Ishikawa (cell line): ENCODE results near the gene EPB41L2.

ENCODE experiments used
- CREB1 ChIP-seq: IDR thresholded peaks from 2 replicates; pipeline ENCODE4 v1.6.1; 2012; ENCODE audit warnings: low read depth
- FOXM1 ChIP-seq: IDR thresholded peaks from 2 replicates; pipeline ENCODE4 v1.6.1; 2012; ENCODE audit warnings: low read depth, borderline replicate concordance
- MAX ChIP-seq: IDR thresholded peaks from 2 replicates; pipeline ENCODE4 v1.6.1; 2012
- RAD21 ChIP-seq: IDR thresholded peaks from 2 replicates; pipeline ENCODE4 v1.6.1; 2012; ENCODE audit warnings: low read depth
- USF1 ChIP-seq: IDR thresholded peaks from 2 replicates; pipeline ENCODE4 v1.6.1; 2012

GRCh38 chr6:130836055-130836640 lies 226.9 kb downstream of the EPB41L2 start:
- no peak for TF ChIP-seq MAX
- no peak for TF ChIP-seq CREB1
- no peak for TF ChIP-seq USF1
- TF ChIP-seq FOXM1: no peak
- TF ChIP-seq RAD21: no peak
